ENCODE measurements around the gene SHISA8.
"Not testable (repeated sequence)": the region's sequence is repeated elsewhere in the genome, so short reads cannot be mapped to it uniquely, and the experiment has no call there.

The SHISA8 gene

DNA sequence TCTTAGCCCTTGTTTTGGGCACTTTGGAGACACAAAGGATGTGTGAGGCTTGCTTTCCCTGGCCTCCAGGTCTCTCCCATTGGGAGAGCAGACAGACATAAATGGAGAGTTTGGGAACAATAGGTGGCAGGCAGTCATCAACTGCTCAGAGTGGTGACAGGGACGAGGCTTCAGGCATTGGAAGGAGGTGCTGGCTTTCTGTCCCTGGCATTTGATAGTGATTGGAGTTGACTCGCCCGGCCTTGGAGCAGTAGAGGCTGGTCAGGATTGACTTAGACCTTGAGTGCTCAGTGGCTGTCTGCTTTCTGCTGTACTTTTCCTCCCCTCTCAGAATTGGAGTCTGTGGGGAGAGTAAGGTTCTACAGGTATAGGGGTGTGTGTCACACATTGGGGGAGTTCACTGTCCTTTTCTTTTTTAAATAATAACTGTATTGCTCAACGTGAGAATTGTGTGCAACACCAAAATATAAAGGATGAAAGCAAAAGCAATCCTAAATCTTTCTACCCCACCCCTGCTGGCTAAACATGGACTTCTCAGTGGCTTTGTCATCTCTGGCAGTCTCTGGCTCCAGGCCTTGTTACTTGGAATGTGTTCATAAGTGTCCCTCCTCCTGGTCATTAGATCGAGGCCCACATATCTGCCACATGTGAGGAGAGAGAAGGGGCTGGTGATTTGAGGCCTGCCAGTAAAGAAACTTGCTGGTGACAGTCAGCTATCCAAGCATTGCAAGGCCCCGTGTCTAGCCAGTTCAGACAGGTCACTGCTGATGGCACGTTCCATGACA lies 21.1 kb downstream of the SHISA8 start:
- no peak for DNase-seq

- no peak for DNase-seq
These were observed 22.2 kb downstream of the SHISA8 start for GRCh38 chr22:41892721-41893120.

DNA sequence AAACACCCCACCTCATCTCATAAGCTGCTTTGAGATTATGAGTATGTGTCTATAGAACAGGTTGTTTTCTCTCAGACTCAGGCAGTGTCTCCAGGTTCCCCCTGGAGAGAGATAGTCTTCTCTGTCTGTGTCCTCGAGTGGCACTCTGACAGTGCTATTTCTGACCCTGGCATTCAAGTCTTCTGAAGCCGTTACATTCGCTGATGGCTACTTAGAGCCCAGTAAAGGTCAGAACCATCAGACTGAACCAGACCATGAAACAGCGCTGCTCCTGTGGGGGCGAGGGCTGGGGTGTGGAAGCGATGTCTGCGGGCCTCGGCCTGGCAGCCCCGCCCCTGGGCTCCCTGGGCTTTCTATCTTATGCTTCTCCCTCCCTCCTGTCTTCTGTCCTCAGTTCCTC lies 23.5 kb downstream of the SHISA8 start:
- no peak for DNase-seq

- no peak for DNase-seq
These were observed 26.2 kb downstream of the SHISA8 start for GRCh38 chr22:41888627-41889200.

GRCh38 chr22:41885516-41885915 lies 29.4 kb downstream of the SHISA8 start:
- DNase-seq = no peak

GRCh38 chr22:41885116-41885515 lies 29.8 kb downstream of the SHISA8 start:
- DNase-seq = no peak

DNA sequence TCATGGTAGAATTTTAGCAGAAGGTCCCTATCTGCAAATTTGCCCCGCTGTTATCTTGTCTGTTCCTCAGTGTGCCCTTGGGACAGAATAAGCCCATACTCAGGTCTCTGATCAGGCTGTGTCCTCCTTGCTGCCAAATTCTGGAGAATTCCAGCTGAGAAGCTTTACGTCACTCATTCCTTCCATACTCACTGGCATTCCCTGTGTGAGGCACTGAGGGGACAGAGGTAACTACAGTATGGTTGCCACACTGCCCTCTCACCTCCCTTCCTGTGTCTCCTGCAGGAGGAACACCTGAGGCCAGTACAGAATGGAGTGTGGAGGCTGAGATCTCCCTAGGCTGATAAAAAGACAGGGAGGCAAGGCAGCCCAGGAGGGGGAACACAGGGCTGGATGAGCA lies 31.5 kb downstream of the SHISA8 start:
- DNase-seq = no peak

DNA sequence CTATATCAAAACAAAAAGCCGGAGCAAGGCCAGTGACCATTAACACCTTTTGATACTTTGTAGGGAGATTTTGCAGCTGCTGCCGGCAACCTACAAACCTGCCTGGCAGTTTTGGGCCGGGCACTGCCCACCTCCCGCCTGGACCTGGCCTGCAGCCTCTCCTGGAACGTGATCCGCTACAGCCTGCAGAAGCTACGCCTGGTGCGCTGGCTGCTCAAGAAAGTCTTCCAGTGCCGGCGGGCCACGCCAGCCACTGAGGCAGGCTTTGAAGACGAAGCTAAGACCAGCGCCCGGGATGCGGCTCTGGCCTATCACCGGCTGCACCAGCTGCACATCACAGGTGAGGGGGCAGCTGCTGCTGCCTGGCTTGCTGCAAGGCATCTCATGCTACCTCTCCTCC lies 34.2 kb downstream of the SHISA8 start:
- no peak for DNase-seq

DNA sequence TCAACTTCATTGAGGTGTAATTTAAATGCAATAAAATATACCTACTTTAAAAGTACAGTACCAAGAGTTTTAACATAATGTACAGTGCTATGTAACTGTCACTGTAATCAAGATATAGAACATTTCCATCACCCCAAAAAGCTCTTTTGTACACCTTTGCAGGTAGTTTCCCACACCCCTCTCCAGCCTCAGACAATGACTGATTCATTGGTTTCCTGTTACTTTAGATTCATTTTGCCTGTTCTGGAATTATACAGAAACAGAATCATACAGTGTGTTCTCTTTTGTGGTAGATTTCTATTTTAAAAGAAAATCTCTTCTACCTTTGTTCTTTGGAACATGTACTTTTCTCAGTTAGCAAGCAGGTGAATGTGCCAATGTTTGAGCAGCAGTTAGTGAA lies 38.2 kb downstream of the SHISA8 start:
- DNase-seq = no peak

- no peak for DNase-seq
These were observed 38.6 kb downstream of the SHISA8 start for GRCh38 chr22:41876275-41876674.

DNA sequence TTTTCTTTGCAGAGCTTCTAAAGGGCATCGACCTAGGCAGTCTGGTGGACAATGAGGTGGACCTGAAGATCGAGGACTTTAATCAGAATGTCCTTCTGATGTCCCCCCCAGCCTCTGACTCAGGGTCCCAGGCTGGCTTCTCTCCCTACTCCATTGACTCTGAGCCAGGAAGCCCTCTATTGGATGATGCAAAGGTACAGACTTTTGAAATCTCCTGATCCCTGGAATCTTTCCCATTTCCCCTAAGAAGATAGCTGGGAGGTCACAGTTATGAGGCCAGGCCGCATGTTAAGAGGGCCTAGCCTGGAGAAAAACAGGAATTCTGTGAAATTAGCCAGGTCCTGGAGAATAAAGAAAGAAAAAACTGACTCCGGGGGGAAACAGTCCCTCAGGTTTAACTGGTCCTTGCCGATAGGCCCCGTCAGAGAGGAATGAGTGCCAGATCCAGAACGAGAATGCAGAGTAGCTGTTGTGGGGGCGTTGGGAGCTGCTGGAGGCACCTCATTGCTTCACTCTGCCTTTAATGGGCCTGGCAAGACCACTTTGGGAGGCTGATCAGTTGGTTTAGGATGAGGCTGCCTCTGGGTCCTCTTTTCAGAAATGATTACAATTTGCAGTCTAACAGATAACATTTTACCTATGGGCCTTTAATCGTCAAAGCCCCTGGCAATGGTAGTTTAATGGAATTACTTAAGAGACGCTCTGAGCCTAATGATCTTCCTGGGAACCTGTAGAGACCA lies 39.2 kb downstream of the SHISA8 start:
- no peak for DNase-seq

DNA sequence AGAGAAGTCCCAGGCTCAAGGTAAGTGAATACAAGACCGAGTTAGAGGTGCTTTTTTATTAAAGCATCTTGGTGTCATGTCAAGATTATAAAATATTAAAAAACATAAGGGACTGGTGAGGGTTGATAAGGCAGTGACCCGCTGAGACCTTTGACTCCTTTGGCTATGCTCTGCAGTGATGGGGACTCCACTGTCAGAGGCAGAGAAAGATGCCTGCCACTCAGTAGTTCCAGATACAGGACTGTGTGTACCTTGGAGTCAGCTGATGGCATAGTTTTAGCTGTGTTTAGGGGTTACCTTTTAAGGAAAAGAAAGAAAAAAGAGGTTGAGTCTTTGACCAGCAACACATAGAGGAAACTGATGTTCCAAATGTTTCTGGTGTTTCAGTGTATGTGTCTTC lies 40.8 kb downstream of the SHISA8 start:
- DNase-seq = no peak

- no peak for DNase-seq
These were observed 41.5 kb downstream of the SHISA8 start for GRCh38 chr22:41873391-41873790.

DNA sequence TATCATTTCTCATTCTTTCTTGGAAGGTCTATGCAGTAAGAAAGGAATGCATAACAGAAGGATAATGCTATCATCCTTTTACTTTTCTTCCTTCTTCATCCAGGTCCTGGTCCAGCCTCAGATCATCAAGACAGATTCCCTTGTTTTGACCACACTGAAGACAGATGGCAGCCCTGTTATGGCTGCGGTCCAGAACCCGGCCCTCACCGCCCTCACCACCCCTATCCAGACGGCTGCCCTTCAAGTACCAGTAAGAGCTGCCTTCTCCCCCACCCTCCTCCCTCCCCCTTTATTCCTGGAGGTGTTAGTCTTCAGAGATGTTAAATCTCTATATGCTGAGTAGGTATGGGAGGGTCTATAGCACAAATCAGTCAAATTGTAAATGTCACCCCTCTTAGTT lies 44.1 kb downstream of the SHISA8 start:
- no peak for DNase-seq

DNA sequence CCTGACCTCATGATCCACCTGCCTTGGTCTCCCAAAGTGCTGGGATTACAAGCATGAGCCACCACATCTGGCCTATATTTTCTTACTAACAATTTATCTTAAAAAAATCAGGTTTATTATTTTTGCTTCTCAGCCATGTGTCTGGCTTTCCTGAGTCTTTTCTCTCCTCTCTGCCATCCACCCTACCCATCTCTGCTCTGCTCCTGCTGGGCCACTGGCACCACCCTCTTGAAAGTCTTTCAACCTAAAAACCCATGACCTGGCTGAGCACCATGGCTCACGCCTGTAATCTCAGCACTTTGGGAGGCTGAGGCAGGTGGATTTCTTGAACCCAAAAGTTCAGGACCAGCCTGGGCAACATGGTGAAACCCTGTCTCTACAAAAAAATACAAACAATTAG lies 44.8 kb downstream of the SHISA8 start:
- DNase-seq = not testable (repeated sequence)

GRCh38 chr22:41868556-41868955 lies 46.3 kb downstream of the SHISA8 start:
- no peak for DNase-seq

GRCh38 chr22:41863472-41863871 lies 51.4 kb downstream of the SHISA8 start:
- DNase-seq = no peak

DNA sequence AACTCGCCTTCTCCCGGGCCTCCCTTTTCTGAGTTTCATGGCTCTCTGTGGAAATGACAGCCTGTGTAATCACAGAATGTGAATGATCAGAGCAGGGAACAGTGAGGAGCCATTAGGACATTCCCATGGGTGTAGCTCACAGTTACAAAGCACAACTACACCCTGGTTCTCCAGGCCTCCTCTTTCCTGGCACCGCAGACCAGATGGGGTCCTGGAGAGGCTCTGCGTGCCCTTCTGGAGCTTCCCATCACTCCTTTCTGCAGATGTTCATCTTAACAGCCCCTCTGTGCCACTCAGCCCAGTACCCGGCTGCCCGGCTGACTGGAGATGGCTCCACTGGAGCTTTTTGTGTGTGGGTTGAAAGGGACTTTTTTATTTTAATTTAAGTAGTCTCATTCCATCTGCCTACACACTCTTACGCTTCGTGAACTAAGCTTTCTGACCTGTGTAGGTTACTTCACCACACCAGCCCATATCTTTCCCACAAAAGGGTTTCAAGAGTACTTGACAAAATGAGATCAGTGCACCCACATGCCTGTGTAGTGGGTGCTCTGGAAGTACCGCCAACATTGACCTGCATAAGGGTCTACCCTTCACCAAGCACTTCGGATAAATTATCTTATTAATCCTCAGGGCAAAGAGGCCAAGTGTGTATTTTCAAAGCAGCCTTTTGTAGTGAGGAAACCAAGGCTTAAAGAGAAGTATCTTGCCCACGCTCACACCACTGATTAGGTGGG lies 52.2 kb downstream of the SHISA8 start:
- no peak for DNase-seq

- DNase-seq = no peak
These were observed 52.7 kb downstream of the SHISA8 start for GRCh38 chr22:41862160-41862529.
